NCI-H1694 treated with DMSO at 0.1 percent for 48 hours (cell line): Measurements from ENCODE around the gene SLC5A2.
"Not testable (repeated sequence)": the region's sequence is repeated elsewhere in the genome, so short reads cannot be mapped to it uniquely, and the experiment has no call there.

Experiments used
- DNase-seq: peaks from one replicate; lab custom pipeline; 2025; lab: John Stamatoyannopoulos, UW

SLC5A2 gene

DNA sequence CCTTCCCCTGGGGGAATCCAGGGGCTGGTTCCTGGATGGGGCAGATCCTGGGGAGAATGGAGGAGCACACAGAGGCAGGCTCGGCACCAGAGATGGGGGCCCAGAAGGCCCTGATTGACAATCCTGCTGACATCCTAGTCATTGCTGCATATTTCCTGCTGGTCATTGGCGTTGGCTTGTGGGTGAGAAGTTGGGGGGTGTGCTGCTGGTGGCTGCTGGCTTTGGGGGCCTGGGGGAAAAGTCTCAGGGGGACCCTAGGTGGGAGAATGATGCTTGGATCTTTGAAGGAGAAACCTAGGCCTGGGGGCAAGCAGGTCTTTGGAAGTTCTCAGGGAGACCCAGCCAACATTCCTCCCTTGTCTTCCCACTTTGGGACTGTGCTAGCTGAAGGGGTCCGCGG is at the start of gene SLC5A2:
TSS of gene SLC5A2 (plus strand) at position 43 of the 400 bp plus-strand sequence. CDS start at position 57, 14 bp downstream.
- no peak for DNase-seq

DNA sequence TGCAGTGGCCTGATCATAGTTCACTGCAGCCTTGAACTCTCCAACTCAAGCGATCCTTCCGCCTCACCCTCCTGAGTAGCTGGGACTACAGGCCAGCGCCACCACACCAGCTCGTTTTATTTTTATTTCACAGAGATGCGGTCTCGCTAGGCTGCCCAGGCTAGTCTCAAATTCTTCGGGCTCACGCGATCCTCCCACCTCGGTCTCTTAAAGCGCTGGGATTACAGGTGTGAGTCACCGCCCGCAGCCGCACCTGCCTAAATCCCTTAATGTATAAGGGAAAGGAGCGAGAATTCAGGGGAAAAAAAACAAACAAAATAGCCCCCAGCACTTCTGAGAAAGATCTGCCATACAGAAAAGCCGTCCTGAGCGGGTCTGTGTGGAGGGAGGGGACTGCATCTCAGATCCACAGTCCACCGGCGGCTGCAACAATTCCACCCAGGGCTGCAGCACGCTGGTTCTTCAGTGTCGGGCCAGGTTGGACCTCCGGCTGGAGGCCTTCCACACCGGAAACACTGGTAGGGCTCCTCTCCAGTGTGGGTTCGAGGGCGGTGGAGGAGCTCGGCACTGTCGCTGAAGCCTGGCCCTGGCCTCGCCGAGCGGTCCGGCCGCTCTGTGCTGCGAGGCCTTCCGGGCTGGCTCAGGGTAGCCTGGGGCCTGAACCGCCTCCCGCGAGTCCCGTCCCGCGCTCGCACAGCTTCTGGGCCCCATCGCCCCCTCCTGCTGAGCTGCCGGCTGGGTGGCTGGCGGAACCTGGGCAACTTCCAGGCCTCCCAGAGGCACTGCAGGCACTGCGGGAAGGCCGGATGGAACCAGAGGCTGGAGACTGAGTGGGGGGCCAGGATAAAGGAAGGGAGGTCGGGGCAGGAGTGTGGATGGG is 47.3 kb upstream of the SLC5A2 start:
- no peak for DNase-seq

DNA sequence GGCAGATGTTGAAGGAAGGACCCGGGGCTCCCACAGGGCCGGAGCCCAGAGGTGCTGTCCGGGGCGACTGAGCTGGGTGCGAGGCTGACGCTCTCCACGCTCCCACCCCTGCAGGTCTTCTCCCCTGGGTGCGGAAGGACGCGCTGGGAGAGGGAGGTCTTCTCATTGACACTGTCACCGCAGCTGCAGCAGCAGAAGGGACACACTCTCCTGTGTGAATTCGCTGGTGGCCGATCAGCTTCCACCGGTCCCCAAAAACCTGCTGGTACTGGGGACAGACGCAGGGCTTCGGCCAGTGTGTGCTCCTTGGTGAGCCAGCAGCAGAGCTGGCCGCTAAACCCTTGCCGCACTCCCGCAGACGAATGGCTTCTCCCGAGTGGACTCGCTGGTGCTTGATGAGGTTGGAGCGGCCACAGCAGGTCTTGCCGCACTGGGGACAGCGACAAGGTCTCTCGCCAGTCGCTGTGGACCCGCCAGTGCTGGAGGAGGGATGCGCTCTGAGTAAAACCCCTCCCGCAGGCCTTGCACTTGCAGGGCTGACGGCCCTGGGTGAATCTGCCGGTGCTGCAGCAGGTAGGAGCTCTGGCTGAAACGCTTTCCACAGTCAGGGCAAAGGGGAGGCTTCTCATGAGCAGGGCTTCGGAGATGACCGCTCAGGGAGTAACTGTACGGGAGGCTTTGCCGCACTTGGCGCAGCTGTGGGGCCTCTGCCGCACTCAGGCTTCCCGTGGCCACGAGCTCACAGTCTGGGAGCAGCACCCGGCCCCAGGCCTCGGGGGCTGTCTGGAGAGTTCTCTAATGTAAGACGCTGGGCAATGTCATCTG is 46.5 kb upstream of the SLC5A2 start:
- DNase-seq, result no peak

DNA sequence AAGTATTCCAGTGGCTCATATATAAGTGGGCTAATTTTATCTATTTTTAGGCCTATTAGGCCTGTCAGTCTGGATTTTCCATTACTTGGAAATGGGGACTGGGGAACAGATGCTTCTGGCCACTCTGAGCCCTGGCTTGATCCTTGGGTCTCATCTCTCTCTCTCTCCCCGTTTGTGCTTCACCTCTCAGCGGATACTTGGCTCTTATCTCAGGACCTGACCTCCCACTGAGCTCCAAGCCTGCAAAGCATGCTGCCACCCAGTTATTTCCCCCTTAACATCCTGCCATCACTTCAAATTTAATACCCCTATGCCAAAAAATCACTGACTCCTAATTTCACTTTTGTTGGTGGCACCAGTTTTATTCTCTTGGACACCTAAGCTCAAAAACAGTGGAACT is 44.5 kb upstream of the SLC5A2 start:
- no peak for DNase-seq

DNA sequence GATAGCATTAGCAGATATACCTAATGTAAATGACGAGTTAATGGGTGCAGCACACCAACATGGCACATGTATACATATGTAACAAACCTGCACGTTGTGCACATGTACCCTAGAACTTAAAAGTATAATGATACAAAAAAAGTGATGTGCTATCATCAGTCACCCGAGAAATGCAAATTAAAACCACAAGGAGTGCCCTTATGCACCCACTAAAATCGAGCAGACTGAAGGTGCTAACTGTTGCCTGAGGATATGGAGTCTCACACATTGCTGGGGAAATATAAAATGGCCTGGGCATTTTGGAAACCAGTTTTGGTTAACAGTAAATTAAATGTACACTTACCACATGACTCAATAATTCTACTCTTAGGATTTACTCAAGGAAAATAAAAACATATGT is 43.9 kb upstream of the SLC5A2 start:
- DNase-seq, result not testable (repeated sequence)

DNA sequence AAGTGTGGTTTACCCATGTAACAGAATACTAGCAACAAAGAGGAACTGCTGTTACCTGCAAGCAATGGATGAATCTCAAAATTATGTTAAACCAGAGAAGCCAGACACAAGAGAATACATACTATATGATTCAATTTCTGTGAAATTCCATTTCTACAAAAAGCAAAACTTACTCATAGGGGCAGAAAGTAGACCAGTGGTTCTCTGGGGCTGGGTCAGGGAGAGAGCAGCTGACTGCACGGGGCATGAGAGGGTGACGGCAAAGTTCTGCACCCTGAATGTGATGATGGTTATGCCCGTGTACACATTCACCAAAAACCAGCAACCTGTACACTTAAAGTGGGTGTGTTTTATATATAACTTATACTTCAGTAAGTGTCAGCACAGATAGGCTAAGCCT is 43.4 kb upstream of the SLC5A2 start:
- DNase-seq, result no peak

DNA sequence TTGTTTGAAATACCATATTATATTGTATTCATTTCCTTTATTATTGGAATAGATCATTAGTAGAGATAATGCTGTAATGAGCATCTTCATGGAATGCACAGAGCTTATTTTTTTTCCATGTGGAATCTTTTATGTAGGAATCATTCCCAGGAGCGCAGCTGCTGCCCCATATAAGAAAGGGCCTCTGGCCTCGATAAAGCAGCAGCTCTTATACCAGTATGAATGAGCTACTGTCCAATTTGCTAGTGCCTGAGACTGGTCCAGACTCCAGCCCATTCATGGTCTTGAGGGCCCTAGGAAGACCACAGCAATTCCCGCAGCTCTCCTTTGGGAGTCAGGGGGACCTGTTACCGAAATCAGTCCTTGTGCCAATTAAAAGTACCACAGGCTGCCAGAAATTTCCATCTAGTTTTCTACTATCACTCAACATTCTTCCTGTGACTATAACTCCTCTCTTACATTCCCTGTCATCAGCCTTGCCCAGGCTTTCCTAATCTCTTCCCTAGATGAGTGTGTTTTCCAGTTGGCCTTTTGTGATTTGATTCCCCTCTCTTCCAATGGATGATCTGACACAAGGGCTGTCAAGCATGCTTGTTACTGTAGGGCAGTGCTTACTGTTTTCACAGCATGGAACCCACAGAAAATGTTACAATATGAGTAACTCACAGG is 42.3 kb upstream of the SLC5A2 start:
- no peak for DNase-seq

DNA sequence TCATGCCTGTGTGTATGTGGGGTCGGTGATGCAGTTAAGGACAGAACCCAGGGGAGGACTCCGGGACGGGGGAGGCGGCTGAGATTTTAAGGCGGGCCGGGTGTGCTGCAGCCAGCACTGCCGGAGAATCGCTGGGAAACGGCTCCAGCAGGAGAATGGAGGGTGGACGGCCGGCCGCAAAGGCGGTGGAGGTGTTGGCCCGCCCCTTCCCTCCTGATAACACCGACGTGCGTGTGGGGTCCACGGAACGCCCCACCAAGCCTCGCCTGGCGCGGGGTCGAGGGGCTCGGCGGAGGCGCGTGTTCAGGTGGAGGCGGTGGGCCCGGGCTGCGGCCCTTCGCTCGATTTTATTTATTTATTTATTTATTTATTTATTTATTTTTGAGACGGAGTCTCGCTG is 41.0 kb upstream of the SLC5A2 start:
- DNase-seq, result no peak

DNA sequence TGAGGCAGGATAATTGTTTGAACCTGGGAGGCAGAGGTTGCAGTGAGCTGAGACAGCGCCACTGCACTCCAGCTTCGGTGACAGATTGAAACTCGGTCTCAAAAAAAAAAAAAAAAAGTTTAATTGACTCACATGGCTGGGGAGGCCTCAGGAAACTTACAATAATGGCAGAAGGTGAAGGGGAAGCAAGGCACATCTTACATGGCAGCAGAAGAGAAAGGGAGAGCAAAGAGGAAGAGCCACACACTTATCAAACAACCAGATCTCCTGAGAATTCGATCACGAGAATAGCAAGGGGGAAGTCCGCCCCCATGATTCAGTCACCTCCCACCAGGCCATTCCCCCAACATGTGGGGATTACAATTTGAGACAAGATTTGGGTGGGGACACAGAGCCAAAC is 37.0 kb upstream of the SLC5A2 start:
- not testable (repeated sequence) for DNase-seq

DNA sequence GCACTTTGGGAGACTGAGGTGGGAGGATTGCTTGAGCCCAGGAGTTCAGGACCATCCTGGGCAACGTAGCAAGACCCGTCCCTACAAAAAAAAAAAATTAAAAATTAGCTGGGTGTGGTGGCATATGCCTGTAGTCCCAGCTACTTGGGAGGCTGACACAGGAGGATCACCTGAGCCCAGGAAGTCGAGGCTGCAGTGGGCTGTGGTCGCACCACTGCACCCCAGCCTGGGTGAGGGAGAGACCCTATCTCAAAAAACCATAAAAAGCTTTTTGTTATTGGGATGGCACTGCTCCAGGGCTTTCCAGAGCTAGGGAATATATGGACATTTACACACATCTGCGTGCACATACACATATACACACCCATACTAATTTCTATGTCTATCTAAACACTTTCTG is 31.7 kb upstream of the SLC5A2 start:
- no peak for DNase-seq

DNA sequence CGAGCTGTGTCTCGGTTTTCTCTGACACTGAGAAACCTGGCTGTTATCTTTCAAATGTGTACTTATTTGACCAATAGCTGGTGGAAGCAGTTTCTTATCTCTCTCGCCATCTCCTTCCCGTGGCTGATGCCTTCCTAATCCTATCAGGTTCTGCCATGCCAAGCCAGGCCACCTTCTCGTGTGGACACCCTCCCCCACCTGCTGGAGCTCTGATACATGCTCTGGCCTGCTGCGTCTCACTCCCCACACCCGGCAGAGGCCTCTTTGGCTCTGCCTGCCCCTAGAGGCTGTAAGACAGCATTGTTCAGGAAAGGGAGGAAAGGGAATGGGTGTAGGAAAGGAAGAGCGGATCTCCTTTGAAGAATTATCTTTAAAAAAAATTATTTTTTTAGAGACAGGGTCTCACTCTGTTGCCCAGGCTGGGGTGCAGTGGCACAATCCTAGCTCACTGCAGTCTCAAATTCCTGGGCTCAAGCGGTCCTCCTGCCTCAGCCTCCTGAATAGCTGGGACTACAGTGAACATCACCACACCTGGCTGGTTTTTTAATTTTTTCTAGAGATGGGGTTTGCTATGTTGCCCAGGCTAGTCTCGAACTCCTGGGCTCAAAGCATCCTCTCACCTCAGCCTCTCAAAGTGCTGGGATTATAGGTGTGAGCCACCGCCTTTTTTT is 31.1 kb upstream of the SLC5A2 start:
- peak; percentile 24 for DNase-seq

DNA sequence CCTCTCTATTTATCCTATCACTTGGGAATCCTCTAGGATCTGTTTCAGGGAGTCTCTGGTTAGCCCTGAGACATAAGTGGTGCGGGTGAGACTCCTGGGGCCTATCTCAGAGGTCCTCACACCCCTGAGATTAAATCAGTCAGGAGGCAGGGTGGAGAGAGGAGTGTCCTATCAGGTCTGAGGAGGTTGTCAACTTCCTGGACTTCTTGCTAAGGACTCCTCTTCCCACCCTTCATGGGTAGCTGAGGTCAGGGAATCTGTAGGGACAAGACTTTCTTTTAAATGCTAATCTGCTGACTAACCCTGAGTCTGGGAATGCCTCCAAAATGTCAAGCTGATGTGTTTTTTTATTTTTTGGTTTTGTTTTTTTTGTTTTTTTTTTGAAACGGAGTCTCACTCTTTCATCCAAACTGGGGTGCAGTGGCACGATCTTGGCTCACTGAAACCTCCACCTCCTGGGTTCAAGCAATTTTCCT is 30.3 kb upstream of the SLC5A2 start:
- no peak for DNase-seq

DNA sequence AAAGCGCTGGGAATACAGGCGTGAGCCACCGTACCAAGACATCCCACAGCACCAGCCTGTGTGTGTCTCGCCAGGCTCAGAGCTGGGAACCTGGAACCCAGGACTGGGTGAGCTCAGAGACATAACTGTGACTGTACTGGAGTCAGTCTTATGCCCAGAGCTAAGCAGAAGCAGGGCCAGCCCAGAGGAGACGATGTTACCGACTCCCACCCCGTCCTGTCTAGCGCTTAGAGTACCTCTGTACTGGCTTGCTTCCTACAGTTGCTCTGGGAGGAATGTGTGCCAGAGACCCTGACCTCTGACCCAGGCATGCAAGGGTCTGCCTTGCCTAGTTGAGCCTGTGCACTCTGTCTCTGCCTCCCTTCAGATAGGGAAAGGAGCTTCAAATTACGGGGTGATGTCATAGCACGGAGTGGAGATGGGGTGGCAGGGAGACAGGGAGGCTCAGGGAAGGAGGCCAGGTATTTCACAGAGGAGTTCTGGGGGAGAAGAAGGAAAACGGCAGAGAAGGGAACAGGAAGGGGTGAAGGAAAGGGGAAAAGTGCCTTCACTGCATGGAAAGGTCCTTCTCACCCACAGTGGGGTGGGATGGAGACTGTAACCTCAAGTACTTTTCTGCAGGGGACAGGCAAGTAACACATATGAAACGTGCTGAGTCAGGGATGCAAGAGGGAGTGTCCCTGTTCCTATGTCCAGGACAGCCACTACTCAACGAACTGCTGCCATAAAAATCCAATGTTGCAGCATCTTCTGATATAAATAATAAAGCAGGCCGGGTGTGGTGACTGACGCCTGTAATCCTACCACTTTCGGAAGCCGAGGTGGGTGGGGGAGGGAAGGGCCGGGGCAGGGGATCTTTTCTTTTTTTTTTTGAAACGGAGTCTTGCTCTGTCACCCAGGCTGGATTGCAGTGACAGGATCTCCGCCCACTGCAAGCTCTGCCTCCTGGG is 29.4 kb upstream of the SLC5A2 start:
- no peak for DNase-seq

DNA sequence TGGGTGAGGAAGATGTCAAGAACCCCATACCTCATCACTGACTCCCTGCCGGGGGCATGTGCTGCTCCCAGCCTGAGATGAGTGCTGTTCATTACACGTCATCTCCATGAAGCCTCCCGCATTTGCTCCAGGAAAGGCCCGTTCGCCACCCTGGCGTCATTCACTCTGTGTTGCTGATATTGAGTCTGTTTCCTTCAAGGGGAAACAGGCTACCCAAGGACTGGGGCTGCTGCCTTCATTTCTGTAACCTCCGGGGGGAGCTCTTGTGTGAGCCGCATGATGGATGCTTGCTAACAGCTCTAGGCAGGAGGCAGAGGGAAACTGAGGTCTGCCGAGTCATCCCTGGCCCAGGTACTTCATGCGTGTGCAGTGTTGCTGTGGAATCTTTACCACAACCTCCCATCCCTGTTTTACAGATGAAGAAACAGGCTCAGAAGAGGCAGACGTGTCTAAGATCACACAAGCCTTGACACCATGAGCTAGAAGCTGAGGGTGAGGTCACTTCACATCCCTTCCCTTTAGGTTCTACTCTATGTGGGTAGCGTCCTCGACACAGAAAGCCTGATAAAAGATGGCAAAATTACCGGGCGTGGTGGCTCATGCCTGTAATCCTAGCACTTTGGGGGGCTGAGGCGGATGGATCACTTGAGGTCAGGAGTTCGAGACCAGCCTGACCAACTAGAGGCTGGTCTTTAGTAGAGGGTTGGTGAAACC is 27.2 kb upstream of the SLC5A2 start:
- DNase-seq, result no peak

DNA sequence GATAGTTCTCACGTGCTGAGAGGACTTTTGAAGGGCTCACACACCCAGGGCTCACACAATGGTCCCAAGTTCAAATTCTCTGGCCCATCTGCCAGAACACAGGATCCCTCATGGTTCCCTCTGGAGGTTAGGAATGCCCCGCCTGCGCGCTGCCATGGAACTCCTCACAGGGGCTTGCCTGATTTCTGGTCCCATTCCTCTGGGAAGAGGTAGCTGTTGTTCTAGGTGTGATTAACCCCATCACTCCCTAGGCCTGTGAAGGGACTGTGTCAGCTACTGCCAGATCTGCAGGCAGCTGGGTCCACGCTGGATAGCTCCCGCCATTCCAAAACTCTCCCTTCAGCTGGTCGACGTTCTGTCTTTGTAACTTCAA is 25.9 kb upstream of the SLC5A2 start:
- no peak for DNase-seq

DNA sequence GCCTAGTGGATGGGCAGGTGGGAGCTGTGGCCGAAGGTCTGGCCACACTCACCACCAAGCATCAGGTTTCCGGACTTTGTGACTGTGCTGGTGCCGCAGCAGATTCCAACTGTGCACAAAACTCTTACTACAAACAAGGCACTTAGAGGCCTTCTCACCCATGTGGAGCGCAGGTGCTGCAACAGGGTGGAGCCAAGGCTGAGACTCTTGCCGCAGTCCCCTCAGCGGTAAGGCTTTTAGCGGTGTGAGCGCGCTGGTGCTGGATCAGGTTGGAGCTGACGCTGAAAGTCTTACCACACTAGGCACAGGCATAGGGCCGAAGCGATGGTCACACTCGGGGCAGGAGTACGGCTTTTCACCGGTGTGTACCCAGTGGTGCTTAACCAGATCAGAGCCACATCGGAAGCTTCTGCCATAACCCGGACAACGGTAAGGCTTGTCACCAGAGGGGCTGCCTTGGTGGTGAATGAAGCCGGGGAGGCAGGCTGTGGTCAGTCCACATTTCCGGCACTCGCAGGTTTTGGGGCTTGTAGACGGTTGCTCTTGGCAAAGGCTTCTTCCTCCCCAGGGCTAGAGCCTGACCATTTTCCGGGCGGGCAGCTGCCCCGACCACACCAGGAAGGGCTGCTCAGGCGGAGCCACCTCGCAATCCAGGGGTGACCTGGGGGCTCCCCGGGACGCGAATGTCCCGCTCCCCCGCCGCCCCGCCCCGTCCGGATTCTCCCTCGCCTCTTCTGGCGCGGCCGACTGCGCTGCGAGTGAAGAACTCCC is 24.7 kb upstream of the SLC5A2 start:
- DNase-seq, result no peak

DNA sequence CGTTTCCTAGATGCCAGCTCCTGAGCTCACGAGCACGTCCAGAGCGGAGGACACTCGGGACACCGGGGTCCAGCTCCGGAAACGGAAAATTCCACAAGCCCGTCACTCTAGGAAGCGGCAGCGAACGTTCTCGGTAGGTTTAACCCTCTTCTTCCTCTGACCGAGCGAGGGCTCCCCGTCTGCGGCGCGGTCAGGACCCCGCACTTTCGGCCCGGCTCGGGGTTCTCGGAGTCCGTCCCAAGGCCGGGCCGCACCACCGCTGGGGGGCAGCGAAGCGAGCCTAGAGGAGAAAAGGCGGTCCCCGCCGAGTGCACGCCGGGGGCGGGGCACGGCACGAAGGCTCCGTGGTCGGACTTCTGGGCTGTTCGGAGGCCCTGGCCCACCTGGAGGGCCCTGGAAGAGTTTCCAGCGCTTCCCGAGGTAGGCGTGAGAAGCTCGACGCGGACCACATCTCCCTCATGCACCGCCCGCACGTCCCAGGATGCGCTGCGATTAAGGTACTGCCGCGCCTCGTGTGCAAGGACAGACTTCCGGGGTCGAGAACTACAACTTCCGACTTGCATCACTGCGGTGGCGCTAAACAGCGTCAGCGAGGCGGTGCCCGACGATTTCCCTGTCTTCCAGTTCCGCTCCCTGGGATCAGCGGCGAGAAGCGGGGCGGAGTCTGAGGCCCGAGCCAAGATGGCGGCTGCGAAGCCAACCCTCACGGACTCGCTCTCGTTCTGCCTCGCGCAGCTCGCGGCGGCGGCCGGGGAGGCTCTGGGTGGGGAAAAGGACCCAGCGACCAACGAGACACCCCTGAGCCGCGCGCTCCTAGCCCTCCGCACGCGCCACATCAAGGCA is 23.9 kb upstream of the SLC5A2 start, which contains the start of gene ARMC5:
TSS of gene ARMC5 (plus strand) at position 658 of the 843 bp plus-strand sequence. CDS start at position 682, 24 bp downstream.
- peak; percentile 85 for DNase-seq
